Measurements from ENCODE around the gene AATK.

GRCh38 chr17:81204578-81204977, 38.6 kb upstream of the AATK start:
- no peak for TF ChIP-seq CTCF (IDR thresholded peaks at IDR 0.05)
- no peak for TF ChIP-seq POLR2A (IDR thresholded peaks at IDR 0.05)
- no peak for TF ChIP-seq EP300 (IDR thresholded peaks at IDR 0.05)

Data from tibial nerve (tissue), 4 donors.